SHP77 treated with DMSO at 0.1 percent for 48 hours (cell line): ENCODE results near the gene CAMK1D.

ENCODE experiments used
- DNase-seq: peaks from one replicate; lab custom pipeline; 2025; lab: John Stamatoyannopoulos, UW

CAMK1D gene

DNA sequence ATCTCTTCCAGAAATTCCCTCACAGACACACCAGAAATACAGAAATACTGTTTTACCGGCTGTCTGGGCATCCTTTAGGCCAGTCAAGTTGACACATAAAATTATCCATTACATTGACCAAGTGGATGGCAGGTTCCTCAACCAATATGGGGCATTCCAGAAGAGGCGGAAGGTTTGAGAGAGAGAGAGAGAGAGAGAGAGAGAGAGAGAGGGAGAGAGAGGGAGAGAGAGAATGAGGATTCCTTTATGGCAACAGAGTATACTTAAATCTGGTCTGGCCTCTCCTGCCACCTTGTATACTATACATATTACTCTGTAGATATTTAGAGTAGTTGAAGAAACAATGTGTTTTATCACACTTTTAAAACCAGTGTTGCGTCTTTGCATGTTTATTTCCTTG lies 214.1 kb downstream of the CAMK1D start:
- DNase-seq = no peak

DNA sequence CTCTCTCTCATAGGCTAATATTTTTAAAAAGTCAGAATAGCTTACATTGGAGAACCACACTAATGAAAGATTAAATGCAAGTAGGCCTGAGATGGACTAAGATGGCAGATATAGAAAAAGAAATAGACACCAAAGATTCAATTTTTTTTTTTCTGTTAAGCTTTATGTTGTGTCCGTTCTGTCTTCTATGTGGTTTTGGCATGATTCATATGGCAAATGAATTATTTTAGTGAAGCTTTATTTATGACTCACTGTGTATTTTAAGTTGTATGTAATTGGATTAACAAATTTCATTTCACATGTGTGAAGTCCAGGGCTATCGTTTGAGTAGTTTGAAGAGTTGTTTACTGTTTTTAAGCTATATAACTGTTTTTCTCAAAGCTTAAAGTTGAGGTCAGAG lies 214.8 kb downstream of the CAMK1D start:
- DNase-seq = no peak

DNA sequence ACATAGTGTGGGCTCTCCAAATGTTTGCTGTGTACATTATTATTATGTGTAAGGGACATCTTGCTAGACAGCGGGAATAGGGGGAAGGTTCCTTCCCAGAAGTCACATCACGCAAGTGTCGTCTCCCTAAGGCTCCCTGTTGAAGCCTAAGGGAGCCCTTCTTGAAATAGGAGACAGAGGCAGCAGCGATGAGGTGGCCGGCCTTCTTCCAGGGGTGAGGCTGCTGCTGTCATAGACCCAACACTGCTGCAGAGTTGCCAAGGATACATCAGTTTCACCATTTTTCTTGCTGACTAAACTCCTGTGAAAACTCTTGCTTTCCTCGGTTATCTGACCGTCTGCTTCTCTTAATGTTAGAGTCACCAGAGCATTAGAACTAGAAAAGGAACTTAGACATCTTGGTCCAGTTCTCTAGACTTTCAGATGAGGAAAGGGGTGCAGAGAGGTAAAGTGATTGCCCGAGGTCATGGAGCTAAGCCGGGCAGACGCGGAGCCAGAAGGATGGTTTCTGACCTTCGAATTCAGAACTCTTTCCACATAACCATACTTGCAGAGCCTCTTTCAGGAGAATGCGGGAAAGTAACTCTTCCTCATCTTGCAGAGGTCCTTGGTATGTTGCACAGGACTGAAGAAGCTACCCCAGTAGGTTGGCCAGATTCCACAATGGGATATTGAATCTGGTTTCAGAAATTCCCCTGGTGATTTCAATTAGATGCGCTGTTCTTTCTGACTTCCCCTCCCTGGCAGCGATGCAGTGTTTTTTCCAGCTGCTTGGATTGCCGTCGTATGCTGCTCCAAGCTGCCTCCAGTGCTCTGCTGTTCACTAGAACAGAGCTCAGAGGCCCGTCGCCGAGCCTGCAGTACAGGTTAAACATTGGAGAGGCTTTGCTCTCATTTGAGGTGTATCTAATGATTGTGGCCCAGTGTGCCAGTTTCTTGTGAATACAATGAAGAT lies 217.1 kb downstream of the CAMK1D start:
- DNase-seq = no peak

DNA sequence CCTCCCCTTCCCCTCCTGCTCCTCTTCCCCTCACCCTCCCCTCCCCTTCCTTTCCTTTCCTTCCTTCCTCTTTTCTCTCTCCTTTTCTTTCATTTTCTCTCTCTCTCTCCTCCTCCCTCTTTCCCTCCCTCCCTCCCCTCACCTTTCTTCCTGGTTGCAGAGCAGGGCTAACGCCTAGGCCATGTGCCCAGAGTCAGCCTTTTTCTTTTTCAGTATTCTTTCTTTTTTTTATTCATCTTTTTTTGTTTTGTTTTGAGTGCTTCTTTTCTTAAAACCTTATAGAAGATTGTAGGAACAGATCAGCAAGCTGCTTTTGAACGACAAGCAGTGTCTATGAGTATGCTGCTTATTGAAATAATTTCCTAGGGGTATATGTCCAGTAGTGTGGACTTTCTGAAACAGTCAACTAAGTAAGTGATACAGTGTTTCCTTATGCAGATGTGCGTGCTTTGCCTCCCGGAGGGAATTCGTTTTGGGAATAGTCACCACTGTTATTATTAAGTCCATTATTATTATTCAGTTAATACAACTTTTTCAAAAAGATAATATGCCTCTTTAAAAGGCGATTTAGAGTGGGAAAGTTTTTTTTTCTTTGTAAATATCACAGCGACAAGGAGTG lies 219.2 kb downstream of the CAMK1D start:
- no peak for DNase-seq

DNA sequence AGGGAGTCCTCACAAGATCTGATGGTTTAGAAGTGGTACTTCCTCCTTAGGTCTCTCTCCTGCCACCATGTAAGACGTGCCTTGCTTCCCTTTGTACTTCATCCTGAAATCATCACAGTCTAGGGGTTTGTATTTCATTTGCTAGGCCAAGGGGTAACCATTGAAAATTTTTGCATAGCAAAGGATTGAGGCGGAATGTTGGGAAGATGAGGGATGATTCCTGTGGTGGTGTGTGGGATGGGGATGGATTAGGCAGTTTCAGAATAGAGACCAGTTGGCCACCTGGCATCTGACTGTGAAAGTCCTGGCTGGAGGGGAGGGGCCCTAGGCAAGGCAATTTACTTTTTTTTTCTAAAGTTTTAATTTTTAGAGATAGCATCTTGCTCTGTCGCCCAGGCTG lies 222.9 kb downstream of the CAMK1D start:
- DNase-seq = no peak

DNA sequence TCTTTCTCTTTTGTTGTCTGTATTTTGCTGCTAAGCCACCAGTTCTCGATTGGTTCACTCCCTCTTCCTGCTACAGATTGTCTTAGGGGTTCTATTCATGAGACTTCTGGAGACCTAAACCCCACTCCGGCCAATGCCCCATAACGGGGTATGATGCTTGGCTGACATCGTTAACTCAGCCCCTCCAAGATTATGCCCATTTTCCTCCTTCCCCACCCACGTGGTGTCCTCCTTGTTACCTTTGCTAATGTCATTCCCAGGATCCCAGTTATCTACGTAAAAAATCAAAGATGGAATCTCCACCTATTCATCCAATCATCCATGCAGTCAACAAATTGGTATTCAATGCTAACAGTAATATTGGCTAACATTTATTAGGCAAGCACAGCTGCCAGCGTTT lies 228.3 kb downstream of the CAMK1D start:
- DNase-seq = no peak

DNA sequence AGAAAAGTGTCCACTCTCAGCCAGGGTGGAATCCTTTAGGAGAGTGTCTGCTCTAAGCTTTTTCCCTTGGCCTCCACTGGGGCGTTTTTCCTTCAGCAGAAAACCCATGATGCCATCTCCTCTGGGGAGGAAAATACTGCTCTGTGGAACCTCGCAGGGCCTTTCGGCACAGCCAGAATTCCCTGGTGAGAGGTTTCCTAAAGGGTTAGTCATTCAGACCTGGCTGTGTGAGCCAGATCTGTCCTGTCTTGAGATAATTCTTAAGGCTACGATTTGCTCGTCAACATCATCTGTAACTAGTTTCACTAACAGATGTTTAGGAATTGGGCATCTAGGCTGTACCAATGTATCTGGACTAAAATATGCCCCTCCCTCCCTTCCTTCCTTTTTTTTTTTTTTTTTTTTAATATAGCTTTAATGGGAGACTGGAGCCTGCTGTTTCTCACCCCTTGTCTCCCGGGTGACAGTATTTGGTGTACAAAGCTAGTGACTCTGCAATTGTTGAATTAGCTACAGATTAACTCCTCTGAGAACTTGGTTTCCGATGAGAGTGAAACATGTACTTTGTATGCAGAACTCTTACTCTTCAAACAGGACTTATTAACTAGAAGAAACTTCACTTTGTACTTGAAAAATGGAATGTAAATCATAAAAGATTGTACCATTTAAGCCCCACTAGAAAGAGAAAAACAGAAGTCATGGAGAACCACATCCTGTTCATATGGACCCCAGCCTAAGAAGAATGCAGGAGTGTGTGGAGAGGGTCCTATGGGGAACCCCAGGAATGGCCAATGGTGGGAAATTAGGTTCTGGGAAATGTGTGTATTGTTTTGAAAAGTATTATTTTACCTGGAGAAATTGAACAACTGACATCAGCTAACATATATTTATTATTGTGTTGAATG lies 230.9 kb downstream of the CAMK1D start:
- DNase-seq = no peak

DNA sequence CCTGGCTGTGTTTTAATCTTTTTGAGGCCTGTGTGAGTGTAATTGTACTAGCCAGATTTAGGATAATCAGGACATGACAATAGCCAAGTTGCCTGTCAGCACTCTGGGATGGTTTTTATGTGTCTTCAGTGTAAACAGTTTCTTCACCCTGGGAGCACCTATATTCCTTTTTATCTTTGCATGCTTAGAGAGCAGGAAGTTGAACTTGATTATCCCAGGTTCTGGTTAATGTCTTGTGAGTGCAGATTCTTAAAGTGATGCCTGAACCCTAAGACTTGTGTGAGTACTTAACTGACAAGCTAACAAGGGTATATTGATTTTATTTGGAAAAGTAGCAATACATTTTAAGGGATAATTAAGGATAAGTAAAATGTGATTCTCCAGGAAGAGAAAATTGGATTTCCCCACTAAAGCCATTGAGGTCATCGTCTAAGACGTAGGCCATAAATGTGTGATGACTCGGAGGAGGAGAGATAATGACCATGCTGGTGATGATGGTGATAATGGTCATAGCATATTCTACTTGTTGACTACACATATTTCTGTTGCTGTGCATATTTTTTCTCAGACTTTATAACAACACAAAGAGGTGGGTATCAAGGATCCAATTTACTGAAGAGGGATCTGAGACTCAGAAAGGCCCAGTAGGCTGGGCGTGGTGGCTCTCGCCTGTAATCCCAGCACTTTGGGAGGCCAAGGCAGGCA lies 234.7 kb downstream of the CAMK1D start:
- no peak for DNase-seq

DNA sequence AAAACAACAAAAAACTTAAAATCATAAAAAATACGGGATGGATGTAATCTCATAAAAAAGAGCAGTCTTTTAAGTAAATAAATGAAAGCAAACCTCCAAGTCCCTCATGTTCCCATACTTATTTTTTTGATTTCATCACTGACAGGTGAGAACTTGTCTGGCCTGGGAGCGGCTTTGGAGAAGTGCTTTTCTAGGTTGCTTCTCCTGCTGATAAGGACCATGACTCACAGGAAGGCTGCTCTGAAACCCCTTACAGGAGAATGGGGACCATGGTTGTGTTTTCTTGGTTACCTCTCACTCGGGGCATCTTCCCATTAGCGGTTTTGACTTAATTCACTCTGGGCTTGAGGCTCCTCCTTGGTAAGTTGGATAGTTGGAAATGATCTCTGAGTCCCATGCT lies 237.4 kb downstream of the CAMK1D start:
- no peak for DNase-seq

DNA sequence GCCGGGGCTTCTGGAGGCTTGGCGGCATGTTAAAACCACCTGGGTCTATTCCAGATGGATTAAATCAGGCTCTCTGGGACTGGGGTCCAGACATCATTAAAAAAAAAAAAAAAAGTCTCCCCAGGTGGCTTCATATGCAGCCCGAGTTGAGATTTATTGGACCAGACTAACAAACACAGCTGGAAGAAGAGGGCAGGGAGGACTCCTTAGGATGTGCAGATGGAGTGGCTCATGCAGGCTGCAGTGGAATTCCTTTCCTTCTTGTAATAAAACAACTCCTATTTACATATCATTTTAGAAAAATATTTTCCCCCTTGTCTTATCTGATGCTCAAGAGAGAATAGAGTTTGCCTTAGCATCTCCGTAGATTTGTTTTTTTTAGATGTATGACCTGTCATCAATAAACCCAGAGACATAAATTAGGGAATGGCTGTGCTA lies 238.1 kb downstream of the CAMK1D start:
- no peak for DNase-seq

DNA sequence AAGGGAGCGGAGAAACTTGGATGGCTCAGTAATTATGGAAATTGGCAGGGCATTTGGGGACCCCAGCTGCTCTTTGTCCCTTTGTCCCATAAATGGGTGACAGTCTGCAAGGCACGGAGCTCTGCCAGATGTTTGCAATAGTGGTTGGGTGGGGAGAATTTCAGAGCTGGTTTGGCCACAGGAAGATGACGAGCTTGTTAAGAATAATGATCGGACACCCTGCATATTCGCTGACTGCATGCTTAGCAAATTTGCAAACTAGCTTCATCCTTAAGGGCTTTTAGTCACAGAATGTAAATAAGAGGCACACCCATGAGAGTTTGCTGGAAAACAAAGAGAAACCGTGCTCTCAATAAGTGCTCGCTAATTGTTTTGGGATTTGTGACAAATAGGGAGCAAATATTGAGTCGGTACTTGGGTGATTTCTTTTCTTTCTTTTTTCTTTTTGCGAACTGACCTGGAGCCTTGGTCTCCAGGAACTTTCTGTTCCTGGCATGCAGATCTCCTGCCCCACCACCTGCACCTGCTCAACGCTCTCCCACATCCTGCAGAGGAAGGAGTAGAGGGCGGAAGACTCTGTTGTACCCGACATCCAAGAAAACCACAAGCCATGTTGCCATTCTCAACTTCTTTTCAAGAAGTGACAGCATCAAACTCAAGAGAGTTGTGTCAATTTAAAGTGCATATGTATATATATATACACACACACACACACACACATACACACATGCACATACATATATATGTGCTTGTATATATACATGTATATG lies 238.9 kb downstream of the CAMK1D start:
- no peak for DNase-seq

DNA sequence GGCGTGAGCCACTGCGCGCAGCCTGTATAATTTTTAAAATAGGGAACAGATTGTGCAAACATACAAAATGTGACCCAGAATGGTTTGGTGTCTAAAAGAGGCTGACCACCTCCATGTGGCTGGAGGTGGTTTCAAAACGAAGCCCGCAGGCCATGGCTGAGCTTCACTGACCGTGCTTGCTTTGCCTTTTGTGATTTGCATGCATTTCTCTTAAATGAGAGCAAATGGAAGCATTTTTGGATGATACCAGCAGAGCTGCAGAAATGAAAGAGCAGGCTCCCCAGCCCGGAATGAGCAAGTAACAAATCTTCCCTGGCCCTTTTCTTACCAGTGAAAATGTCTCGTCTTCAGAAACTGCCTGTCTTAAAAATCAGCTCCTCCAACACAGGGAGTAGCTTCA lies 239.9 kb downstream of the CAMK1D start:
- DNase-seq = no peak

DNA sequence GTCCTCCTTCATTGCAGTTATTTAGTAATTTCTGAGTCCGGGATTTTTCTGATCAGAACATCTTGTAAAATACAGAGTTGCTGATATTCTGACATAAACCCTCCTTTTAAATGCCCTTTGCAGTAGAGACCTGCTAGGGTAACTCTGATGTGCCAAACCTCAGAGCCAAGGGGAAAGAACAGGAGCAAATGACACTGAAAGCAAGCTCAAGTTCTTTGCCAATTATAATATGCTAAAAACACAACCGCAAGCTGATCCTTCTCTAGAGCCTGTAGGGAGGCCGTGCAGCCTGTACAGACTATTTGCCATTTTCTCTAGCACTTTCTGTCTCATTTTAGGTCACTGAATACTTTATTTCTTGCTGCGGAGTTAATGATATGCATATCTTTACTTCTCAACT lies 240.4 kb downstream of the CAMK1D start:
- no peak for DNase-seq

DNA sequence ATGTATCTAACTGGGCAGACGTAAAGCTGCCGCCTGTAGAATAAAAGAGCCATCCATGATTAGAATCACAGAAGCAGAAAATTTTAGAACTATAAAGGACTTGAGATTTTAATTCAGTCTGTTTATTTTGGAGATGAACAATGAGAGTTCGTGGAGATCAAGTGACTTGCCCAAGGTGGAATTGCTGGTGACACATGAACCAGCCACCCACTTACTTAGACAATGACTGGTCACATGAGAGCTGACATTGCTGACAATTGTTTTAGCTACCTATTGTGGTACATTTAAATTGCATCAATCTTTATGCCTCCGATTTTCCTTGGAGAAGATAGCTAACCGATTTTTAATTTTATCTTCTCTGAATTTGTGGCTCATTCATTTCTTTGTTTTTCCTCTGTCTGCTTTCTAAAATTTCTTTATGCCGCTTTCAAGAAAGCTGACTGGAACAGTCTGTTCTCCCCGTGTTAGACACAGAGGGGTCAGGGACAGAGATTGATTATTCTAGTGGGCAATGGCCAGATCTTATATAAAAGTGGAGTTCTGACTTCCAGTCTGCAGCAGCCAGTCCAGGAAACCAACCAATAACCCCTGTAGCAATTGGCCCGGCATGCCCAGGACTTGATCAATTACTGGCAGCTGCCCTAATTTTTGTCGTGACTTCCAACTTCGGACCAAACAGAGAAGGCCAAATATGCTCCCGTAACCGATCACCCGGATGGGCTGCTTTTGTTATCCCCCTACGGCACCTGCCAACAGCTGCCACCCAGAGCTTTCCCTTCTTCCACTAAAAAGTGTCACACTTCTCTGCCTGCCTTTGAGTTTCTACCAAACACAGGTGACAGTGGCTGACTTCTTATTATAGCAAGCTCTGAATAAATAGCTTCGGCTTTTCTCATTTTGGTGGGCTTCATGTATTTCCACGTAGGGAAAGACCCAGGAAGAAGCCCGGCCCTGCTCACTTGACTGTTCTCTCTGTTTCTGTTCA lies 241.6 kb downstream of the CAMK1D start:
- no peak for DNase-seq

DNA sequence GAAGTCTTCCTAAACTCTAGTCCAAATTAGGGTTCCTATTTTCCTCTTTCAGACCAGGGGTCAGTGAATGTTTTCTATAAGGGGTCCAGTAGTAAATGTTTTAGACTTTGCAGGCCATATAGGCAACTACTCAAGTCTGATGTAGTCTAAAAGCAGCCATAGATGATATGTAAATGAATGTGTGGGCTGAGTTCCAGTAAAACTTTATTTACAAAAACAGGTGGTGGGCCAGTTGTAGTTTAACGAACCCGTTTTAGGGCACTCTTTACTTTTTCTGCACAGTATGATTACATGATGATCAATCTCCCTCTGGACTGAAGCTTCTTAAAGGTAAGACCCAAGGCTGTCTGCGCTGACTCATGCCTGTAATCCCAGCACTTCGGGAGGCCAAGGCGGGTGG lies 243.6 kb downstream of the CAMK1D start:
- no peak for DNase-seq

DNA sequence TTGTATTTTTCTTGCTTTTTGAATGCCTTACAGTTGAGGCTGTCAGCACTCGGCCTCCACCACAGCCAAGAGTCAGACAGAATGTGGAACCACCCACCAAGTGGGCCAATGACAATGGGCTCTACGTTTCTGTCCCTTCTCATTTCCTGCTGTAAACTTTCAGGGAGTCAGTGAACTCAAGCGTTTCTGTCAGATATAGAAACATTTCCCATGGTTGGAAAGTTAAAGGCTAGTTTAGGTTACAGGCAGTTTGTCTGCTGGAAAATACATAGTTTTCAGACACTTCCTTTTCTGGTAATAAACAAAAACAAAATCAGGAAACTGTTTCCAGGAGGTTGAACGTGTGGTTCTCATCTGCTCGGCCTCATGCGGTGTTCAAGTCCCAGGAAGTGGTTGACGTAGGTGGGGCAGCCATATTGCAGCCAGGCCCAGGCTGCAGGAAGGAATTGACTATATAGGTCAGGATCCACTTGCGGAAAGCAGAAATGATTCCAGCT lies 245.1 kb downstream of the CAMK1D start:
- DNase-seq = no peak

DNA sequence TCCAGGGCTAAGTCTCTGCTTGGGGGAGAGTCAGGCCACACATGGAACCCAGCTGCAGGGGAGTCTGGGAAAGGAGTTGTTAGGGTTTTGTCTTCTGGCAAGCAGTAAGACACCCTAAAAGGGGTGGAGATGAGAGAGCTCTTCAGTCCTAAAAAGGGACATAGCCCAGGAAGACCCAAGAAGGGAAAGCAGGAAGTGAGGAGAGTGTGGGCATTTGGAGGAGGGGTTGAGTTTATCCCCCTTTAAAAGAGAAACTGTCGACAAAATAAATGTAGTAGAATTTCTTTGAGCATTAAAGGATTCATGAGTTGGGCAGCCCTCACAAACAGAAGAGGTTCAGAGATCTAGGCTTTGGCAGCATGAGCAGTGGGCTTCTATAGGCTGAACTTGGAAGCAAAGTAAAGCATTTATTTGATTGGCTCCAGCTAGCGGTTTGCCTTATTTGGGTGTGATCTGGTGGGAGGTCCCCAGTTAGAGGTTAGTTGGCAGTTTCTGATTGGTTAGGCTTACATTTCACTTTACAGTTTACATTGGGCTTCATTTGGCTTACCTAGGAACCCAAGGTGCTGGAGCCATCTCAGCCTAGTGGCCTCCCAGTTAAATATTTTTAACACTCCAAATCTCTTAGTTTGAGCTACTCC lies 246.7 kb downstream of the CAMK1D start:
- no peak for DNase-seq

DNA sequence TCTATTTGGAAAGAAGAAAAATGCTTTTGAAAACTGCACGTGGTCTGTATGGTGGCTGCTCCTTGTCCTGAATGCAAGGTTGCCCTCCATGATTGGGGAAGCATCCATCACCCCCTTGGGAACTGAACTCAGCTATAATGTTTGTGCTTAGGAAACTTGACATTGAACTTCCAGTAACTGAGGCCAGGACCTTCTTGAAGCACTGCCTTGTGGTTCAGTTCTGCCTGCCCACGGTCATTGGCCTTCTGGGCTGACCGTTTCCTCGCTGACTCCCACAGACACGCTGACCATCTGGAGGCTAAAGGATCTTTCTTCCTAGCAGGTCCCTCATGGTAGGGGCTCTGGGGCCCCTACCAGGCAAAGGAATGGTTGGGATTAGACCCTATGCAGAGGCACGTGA lies 247.8 kb downstream of the CAMK1D start:
- DNase-seq = no peak
